ENCODE results near the gene GSTO2. TPM values are rescaled to one million over a fixed set of nuclear protein-coding genes. Genes with fewer than 3 reads are reported as not detected.

Gene GSTO2
- total and polyA plus RNA-seq, 10 of the 15 experiments (the other 5 are each of a cell fraction or from before 2014, with no cell fraction given) = 0.16 to 0.86 (median 0.46) TPM

GRCh38 chr10:104345941-104346340 lies 77.0 kb downstream of the GSTO2 start:
- no peak overlapping the region for H3K4me2 ChIP-seq (ENCODE audit: control insufficient read depth, insufficient read depth)
- intact Hi-C loops (cut with micrococcal nuclease; ENCODE audit: unreplicated experiment) = no loop called here
- no peaks in the 10 kb centered on the region for H3K27me3 ChIP-seq (replicated peaks in 1 of 2; ENCODE audit: control insufficient read depth in 2 of 2, insufficient read depth in 2 of 2, low read length in 1 of 2)
- RAD21 ChIA-PET (ENCODE audit: unreplicated experiment) = interaction anchor here (0.7 to 2.3 kb wide), 3 partner anchors 9 to 54 kb away, joined by 3 to 8 read pairs (median 4); no protein-coding TSS in a partner anchor
- SMC1A ChIA-PET (ENCODE audit: uncharacterized antibody, unreplicated experiment) = interaction anchor here (0.7 to 10.5 kb wide), 6 partner anchors 24 to 56 kb away, joined by 3 to 187 read pairs (median 4); no protein-coding TSS in a partner anchor
- in situ Hi-C loops (cut with MboI) = loop anchor here (5.0 to 10.0 kb wide), 2 partner anchors 34 to 51 kb away; no protein-coding TSS in a partner anchor
- no peaks in the 10 kb centered on the region for H4K20me1 ChIP-seq (ENCODE audit: control insufficient read depth, insufficient read depth)
- no TSS peak for BruUV-seq (replicated peaks)
- H3K36me3 ChIP-seq (ENCODE audit: control insufficient read depth in 2 of 2, insufficient read depth in 2 of 2, low read length in 1 of 2) = no peaks in the 10 kb centered on the region
- H3K9me3 ChIP-seq (replicated peaks; ENCODE audit: control insufficient read depth, insufficient read depth, low read length) = no peaks in the 10 kb centered on the region
- TF ChIP-seq CEBPZ (IDR thresholded peaks at IDR 0.05; ENCODE audit: low read depth, low read length) (no peak), RAD21 (IDR thresholded peaks at IDR 0.05; ENCODE audit: insufficient read depth, low read depth, low read length) (no peak), IKZF2 (IDR thresholded peaks at IDR 0.05) (no peak), USF1 (IDR thresholded peaks at IDR 0.05; ENCODE audit: borderline replicate concordance, extremely low read length, insufficient read depth, low read depth, low read length) (peak; percentile 52), ZNF592 (IDR thresholded peaks at IDR 0.05) (no peak), MEF2B (IDR thresholded peaks at IDR 0.05; ENCODE audit: partially characterized antibody, poor library complexity, severe bottlenecking) (no peak)
- POLR2A ChIA-PET = interaction anchor here (0.7 to 2.0 kb wide), 2 partner anchors 16 to 53 kb away, joined by 4 to 9 read pairs; no protein-coding TSS in a partner anchor
- no peak overlapping the region for H3K27ac ChIP-seq (ENCODE audit: control insufficient read depth, insufficient read depth)
- no peak overlapping the region for H2AFZ ChIP-seq (ENCODE audit: control insufficient read depth, low read depth, low read length)
- peaks cover 30% of the 10 kb centered on the region for H3K4me1 ChIP-seq (ENCODE audit: control insufficient read depth, insufficient read depth, low read length)
- no peaks in the 10 kb centered on the region for H3K79me2 ChIP-seq (ENCODE audit: control insufficient read depth, insufficient read depth, low read length)
- DNase-seq (ENCODE audit: low read depth, low spot score) = no peak
- ATAC-seq = no peak
- no peak overlapping the region for H3K4me3 ChIP-seq
- H3K9ac ChIP-seq (ENCODE audit: control insufficient read depth, insufficient read depth, low read length) = no peak overlapping the region
- WGBS (ENCODE audit: insufficient coverage, insufficient replicate concordance, low lambda C conversion rate, missing lambda C conversion rate) = 31% methylated on average over 4 of the region's 4 CpGs
- CTCF ChIA-PET = interaction anchor here (1.4 to 12.8 kb wide), 3 partner anchors 37 to 71 kb away, joined by 4 to 419 read pairs (median 333); no protein-coding TSS in a partner anchor
- no peak for FAIRE-seq

All from GM12878 (cell line).